Activated CD8-positive, alpha-beta T cell treated with anti-CD3 and anti-CD28 coated beads for 36 hours (primary cell): Measurements from ENCODE around the gene ZNF654. TPM values are rescaled to one million over a fixed set of nuclear protein-coding genes. Genes with fewer than 3 reads are reported as not detected.

Source experiments
- ATAC-seq: fragments of 200-7000 bp; cut with Tn5 transposase; one replicate; pipeline ENCODE4 v1.10.0; 2021; ENCODE audit warnings: mild to moderate bottlenecking, moderate library complexity
- CTCF ChIA-PET: fragments of 350-600 bp; sonication (Branson Sonifier 250); formaldehyde crosslinking; loops from one replicate; lab custom pipeline; 2021; ENCODE audit warnings: antibody characterized with exemption; lab: Charles Lee
- POLR2A ChIA-PET: fragments of 350-600 bp; sonication (Branson Sonifier 250); formaldehyde crosslinking; loops from one replicate; lab custom pipeline; 2021; ENCODE audit warnings: antibody characterized with exemption; lab: Charles Lee
- DNase-seq: peaks from one replicate; pipeline ENCODE4 v3.0.0-alpha.2; 2020
- H3K27ac Mint-ChIP-seq: one replicate; pipeline ENCODE4 v1.8.0; 2021; ENCODE audit warnings: mild to moderate bottlenecking, mixed read lengths
- H3K27me3 Mint-ChIP-seq: one replicate; pipeline ENCODE4 v1.8.0; 2021; ENCODE audit warnings: mixed read lengths
- H3K36me3 Mint-ChIP-seq: one replicate; pipeline ENCODE4 v1.8.0; 2021; ENCODE audit warnings: low read depth, mixed read lengths
- H3K4me1 Mint-ChIP-seq: one replicate; pipeline ENCODE4 v1.8.0; 2021; ENCODE audit warnings: low read depth, mixed read lengths
- H3K4me3 Mint-ChIP-seq: one replicate; pipeline ENCODE4 v1.8.0; 2021; ENCODE audit warnings: mild to moderate bottlenecking, moderate library complexity, mixed read lengths
- H3K9me3 Mint-ChIP-seq: one replicate; pipeline ENCODE4 v1.8.0; 2021; ENCODE audit warnings: mixed read lengths
- intact Hi-C: fragments of 100-400 bp; cut with micrococcal nuclease; formaldehyde crosslinking; loops from one replicate; pipeline ENCODE4 v1.10.0; 2022
- total RNA-seq, 2 experiments: library from RNA; stranded (reverse); gene quantifications; one replicate each; pipeline ENCODE4 v1.2.3, GENCODE V29; 2021
- TF ChIP-seq, protein P1 (sequence below): fragments of 200-600 bp; IDR thresholded peaks from one replicate; pipeline ENCODE4 v1.8.0; 2022; ENCODE audit warnings: antibody characterized with exemption, mild to moderate bottlenecking

Gene ZNF654
- total RNA-seq, 2 experiments from 2014 or later: 20.2 to 21.0 TPM

DNA sequence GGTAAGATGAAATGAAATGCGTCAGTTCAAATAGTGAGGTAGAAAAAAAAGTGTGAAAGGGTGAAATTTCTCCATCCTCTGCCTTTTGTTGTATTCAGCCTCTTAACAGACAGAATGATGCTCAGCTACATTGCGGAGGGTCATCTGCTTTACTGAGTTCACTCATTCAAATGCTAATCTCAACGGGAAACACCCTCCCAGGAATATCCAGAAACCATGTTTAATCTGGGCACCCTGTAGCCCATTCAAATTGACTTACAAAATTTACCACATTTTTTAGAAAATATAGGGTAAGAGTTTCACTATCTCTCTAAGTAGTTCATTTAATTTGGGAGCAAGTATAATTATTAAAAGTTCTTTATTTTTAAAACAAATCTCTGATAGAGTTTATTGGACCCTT, 133.6 kb downstream of the ZNF654 start:
- Mint-ChIP-seq H3K36me3 (no peaks in the 10 kb centered on the region), H3K4me1 (peaks cover 11% of the 10 kb centered on the region), H3K4me3 (no peak overlapping the region), H3K27ac (no peak overlapping the region), H3K27me3 (peaks cover 3% of the 10 kb centered on the region), H3K9me3 (peaks cover 4% of the 10 kb centered on the region)
- DNase-seq: no peak
- TF ChIP-seq, protein P1, sequence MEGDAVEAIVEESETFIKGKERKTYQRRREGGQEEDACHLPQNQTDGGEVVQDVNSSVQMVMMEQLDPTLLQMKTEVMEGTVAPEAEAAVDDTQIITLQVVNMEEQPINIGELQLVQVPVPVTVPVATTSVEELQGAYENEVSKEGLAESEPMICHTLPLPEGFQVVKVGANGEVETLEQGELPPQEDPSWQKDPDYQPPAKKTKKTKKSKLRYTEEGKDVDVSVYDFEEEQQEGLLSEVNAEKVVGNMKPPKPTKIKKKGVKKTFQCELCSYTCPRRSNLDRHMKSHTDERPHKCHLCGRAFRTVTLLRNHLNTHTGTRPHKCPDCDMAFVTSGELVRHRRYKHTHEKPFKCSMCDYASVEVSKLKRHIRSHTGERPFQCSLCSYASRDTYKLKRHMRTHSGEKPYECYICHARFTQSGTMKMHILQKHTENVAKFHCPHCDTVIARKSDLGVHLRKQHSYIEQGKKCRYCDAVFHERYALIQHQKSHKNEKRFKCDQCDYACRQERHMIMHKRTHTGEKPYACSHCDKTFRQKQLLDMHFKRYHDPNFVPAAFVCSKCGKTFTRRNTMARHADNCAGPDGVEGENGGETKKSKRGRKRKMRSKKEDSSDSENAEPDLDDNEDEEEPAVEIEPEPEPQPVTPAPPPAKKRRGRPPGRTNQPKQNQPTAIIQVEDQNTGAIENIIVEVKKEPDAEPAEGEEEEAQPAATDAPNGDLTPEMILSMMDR: no peak
- ChIA-PET CTCF (no interaction called here), POLR2A (no interaction called here)
- intact Hi-C loops: no loop called here
- ATAC-seq: no peak

Other genes starting within 250 kb of the ZNF654 start
- 10 to 100 TPM; 69.2 to 74.6 TPM for gene CGGBP1, start 250 bp upstream of the ZNF654 start, total RNA-seq
- 10 to 100 TPM; 17.8 to 19.0 TPM for gene C3orf38, start 90.7 kb downstream of the ZNF654 start, total RNA-seq